ENCODE measurements around the gene EFNA3.
A peak's percentile ranks its signal among the peaks of the same experiment; 100 is the strongest.

Gene EFNA3

DNA sequence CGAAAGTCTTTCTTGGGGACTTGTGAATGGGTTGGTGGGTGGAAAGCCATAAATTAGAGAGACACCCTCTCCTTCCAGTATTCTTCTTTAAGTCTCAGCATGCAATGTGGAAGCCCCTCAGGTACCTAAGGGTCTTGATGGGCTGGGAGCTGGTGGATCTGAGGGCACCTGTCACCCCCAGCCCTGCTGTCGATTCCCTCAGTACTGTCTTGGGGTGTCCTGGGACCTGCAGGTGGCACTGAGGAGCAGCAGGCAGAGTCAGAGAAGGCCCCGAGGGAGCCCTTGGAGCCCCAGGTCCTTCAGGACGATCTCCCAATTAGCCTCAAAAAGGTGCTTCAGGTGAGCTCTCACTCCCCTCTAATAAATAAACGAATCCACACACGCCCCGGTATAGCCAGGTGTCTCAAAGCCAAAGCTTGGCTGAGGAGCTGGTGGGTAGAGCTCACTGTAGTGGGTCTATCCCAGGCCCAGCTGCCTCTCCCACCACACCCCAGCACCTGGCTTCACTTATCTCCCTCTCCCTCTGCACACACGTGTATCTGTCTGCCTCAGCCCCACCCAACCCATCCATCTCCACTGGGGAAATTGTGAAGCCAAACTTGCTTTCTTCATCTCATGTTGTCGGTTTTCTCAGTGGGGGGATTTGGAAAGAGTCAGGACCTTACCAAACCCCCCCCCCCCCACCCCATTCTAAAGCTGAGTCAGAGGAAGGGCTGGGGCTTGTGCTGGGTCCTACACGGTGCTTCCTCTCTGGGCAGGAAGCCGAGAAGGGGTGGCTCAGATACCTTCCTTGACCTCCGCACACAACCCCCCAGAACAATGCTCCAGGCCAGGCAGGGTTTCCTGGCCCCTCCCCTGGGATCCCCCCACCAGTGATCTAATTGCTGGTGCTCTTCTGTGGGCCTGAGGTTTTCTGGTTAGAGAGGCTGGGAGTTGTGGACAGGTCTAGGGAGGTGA lies 25.9 kb upstream of the EFNA3 start:
- H3K4me3 ChIP-seq (ENCODE audit: low read depth, low read length) = peak overlapping the region; percentile 77
- TF ChIP-seq, protein P1, sequence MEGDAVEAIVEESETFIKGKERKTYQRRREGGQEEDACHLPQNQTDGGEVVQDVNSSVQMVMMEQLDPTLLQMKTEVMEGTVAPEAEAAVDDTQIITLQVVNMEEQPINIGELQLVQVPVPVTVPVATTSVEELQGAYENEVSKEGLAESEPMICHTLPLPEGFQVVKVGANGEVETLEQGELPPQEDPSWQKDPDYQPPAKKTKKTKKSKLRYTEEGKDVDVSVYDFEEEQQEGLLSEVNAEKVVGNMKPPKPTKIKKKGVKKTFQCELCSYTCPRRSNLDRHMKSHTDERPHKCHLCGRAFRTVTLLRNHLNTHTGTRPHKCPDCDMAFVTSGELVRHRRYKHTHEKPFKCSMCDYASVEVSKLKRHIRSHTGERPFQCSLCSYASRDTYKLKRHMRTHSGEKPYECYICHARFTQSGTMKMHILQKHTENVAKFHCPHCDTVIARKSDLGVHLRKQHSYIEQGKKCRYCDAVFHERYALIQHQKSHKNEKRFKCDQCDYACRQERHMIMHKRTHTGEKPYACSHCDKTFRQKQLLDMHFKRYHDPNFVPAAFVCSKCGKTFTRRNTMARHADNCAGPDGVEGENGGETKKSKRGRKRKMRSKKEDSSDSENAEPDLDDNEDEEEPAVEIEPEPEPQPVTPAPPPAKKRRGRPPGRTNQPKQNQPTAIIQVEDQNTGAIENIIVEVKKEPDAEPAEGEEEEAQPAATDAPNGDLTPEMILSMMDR (IDR thresholded peaks at IDR 0.05; ENCODE audit: low read depth, low read length) = peak; percentile 36; the same call in 1 of the 2 replicates

DNA sequence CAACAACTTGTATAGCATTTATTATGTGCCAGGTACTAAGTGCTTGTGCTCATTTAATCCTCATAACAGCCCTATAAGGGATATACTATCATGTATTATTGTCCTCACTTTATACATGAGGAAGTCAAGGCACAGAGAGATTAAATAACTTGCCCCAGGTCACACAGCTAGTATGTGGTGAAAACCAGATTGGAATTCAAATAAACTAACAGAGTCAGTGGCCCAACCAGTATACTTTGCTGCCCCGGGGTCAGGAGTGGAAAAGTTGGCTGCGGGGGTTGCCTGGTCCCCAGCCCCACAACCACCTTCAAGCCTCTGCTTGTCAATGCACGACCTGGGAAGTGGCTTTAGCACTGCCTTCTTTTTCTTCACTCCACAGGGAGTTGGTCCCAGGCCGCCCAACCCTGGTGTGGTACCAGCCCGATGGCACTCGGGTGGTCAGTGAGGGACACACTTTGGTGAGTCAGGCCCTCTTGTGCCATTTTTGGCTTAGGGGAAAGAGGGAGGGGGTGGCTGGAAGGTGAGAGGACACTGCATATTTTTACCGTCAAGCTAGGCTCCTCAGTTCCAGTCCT lies 25.0 kb upstream of the EFNA3 start:
- H3K4me3 ChIP-seq (ENCODE audit: low read depth, low read length) = no peak overlapping the region
- TF ChIP-seq, protein P1 (IDR thresholded peaks at IDR 0.05; ENCODE audit: low read depth, low read length) = no peak

DNA sequence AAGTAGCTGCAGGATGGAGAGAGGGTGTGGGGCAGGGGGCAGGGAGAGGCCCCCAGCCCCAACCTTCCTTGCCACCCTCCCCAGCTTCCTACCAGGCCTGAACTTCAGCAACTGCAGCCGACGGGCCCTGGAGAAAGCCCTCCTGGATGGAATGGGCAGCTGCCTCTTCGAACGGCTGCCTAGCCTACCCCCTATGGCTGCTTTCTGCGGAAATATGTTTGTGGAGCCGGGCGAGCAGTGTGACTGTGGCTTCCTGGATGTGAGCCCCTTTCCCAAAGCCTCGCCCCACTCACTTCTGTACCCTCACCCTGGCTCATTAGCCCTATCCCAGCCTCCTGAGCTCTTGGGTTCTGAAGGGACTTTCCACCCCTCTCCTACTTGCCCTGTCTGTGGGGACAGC lies 21.5 kb upstream of the EFNA3 start:
- TF ChIP-seq, protein P1 (IDR thresholded peaks at IDR 0.05; ENCODE audit: low read depth, low read length) = no peak
- no peak overlapping the region for H3K4me3 ChIP-seq (ENCODE audit: low read depth, low read length)

DNA sequence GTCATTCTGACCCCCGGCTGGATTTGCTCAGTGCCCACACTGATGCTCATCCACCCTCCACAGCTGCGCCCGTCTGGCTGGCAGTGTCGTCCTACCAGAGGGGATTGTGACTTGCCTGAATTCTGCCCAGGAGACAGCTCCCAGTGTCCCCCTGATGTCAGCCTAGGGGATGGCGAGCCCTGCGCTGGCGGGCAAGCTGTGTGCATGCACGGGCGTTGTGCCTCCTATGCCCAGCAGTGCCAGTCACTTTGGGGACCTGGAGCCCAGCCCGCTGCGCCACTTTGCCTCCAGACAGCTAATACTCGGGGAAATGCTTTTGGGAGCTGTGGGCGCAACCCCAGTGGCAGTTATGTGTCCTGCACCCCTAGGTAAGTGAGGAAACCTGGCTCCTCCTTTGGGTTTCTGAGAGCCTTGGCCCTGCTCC lies 20.8 kb upstream of the EFNA3 start:
- TF ChIP-seq, protein P1 (IDR thresholded peaks at IDR 0.05; ENCODE audit: low read depth, low read length) = no peak
- H3K4me3 ChIP-seq (ENCODE audit: low read depth, low read length) = no peak overlapping the region

DNA sequence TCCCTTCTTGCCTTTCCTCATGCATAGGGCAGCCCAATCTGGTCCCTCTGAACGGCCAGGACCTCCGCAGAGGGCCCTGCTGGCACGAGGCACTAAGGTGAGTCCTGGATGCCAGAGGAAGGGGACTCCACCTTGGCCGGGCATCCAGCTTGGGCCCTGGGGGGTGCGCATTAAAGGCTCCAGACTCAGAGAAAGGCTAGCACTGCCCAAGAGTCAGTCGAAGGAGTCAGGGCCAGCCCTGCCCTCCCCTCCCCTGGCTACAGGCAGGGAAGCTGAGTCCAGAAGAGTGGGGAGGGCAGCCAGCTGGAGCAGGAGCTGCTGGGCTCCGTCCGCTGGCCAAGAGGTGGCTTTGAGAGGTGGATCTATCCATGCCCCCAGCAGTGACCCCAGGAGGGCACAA lies 17.9 kb upstream of the EFNA3 start:
- TF ChIP-seq, protein P1 (IDR thresholded peaks at IDR 0.05; ENCODE audit: low read depth, low read length) = no peak
- no peak overlapping the region for H3K4me3 ChIP-seq (ENCODE audit: low read depth, low read length)

DNA sequence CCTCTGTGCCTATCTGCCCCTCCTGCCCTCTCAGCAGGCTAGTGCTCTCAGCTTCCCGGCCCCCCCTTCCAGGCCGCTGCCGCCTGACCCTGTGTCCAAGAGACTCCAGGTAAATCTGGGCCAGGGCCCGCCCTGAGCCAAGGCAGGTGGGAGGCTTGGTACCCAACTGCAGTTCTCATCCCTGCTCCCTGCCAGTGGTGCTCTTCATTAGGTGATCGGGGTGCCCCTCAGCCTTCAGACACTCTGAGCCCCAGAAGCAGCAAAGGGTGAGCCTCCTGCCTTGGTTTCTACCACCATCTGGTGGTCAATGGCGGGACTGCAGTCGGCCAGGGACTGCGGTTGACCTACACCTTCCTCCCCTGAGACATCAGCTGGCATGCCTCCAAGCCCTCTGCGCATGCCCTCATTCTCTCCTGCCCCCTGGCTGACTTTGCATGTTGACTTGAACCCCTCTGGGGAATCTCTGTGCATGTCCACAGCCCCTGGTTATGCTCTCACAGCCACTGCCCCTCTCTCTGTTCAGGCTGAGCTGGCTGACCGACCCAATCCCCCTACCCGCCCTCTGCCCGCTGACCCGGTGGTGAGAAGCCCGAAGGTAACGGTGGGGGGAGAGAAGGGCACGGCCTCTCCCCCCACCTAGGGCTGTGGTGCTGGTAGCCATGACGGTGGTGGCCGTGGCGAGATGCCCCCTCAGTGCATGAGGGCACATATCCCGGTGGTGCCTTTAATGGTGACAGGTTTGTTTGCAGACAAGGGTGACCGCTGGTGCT lies 17.1 kb upstream of the EFNA3 start:
- TF ChIP-seq, protein P1 (IDR thresholded peaks at IDR 0.05; ENCODE audit: low read depth, low read length) = peak; percentile 100
- no peak overlapping the region for H3K4me3 ChIP-seq (ENCODE audit: low read depth, low read length)
